Adipose tissue (tissue), 3 donors: Measurements from ENCODE around the gene FIZ1. TPM values are rescaled to one million over a fixed set of nuclear protein-coding genes. Genes with fewer than 3 reads are reported as not detected.

Experiments
- H3K27ac ChIP-seq: one replicate; pipeline ENCODE4 v1.5.1; 2013; ENCODE audit warnings: low read depth, low read length
- WGBS, 3 donors: extraction: QIAGEN DNeasy Blood & Tissue Kit; methylation state at CpG; one replicate each; pipeline ENCODE4 v1.1.7; 2013; 5-methylcytosine and 5-hydroxymethylcytosine counted together
- polyA plus RNA-seq, 3 donors: library from polyadenylated mRNA; stranded (reverse); fragments of 200-250 nt; gene quantifications; one replicate each; pipeline ENCODE4 v1.2.3, GENCODE V29; 2013
- donor health status: healthy with polysubstance abuse.
- donor health status: Bipolar disorder and iron deficiency.
- donor health status: healthy.

The FIZ1 gene
- polyA plus RNA-seq, 3 donors: 6.8 to 9.7 (median 8.4) TPM

DNA sequence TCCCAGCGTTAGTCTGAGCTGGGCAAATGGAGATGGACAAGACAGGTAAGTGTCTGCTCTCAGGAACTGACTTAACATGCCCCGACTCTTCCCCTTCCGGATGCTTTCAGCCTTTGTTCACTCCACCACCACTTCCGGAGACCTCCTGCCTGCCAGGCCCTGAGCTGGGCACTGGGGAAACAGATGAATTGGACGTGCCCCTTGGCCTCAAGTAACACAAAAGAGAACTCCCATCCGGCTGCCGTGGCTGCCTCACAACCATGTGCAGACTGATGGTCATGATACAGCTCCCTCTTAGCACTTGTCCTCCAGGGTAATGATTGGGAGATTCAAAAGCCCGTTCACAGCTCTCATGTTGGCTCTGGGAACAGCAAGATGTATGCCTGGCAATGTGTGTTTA is 18.1 kb upstream of the FIZ1 start:
- H3K27ac ChIP-seq: no peak overlapping the region
- WGBS, 3 donors: 76 to 90% (median 82%) methylated on average over 8 of the region's 8 CpGs

DNA sequence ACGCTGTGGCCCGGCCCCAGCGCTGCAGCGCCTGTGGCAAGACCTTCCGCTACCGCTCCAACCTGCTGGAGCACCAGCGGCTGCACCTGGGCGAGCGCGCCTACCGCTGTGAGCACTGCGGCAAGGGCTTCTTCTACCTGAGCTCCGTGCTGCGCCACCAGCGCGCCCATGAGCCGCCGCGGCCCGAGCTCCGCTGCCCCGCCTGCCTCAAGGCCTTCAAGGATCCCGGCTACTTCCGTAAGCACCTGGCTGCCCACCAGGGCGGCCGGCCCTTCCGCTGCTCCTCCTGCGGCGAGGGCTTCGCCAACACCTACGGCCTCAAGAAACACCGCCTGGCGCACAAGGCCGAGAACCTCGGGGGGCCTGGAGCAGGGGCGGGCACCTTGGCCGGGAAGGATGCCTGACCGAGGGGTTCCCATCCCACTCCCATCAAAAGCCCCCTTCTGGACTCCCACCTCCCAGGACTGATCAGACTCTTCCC is 17.1 kb upstream of the FIZ1 start:
- WGBS, 3 donors: 96 to 97% (median 97%) methylated on average over 38 of the region's 38 CpGs
- H3K27ac ChIP-seq: no peak overlapping the region

GRCh38 chr19:55615543-55616394 is 16.5 kb upstream of the FIZ1 start:
- WGBS, 3 donors: 97% methylated on average over 82 to 88 of the region's 88 CpGs
- H3K27ac ChIP-seq: no peak overlapping the region

- no peak overlapping the region for H3K27ac ChIP-seq
- WGBS, 3 donors: 97 to 98% (median 97%) methylated on average over 88 to 98 of the region's 98 CpGs
Measured at GRCh38 chr19:55614711-55615542, 15.6 kb upstream of the FIZ1 start.

DNA sequence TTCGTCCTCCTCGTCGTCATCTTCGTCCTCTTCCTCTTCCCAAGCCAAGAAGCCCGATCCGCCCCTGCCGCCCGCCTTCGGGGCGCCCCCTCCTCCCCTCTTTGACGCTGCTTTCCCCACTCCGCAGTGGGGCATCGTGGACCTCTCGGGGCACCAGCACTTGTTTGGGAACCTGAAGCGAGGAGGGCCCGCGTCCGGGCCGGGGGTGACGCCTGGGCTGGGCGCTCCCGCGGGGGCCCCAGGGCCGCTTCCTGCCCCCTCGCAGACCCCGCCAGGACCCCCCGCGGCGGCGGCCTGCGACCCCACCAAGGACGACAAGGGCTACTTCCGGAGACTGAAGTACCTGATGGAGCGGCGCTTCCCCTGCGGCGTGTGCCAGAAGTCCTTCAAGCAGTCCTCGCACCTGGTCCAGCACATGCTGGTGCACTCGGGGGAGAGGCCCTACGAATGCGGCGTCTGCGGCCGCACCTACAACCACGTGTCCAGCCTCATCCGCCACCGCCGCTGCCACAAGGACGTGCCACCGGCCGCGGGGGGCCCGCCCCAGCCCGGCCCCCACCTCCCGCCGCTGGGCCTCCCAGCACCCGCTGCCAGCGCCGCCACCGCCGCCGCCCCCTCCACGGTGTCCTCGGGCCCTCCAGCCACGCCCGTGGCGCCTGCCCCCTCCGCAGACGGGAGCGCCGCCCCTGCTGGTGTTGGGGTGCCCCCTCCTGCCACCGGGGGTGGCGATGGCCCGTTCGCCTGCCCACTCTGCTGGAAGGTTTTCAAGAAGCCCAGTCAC is 14.8 kb upstream of the FIZ1 start:
- H3K27ac ChIP-seq: no peak overlapping the region
- WGBS, 3 donors: 92 to 96% (median 96%) methylated on average over 54 to 75 of the region's 75 CpGs

DNA sequence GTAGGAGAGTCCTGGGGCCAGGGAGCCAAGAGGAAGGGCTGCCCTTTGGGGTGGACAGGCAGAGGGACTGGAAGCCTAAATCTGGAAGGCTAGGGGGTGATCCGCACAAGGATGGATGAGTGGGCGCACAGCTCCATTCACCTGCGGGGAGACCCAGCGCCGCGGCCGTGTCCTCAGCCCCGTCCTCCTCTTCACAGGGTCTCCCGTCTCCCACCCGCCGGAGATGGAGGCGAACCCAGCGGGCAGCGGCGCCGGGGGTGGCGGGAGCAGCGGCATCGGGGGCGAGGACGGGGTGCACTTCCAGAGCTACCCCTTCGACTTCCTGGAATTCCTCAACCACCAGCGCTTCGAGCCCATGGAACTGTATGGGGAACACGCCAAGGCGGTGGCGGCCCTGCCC is 14.1 kb upstream of the FIZ1 start:
- WGBS, 3 donors: 92 to 96% (median 96%) methylated on average over 22 to 27 of the region's 27 CpGs
- no peak overlapping the region for H3K27ac ChIP-seq

DNA sequence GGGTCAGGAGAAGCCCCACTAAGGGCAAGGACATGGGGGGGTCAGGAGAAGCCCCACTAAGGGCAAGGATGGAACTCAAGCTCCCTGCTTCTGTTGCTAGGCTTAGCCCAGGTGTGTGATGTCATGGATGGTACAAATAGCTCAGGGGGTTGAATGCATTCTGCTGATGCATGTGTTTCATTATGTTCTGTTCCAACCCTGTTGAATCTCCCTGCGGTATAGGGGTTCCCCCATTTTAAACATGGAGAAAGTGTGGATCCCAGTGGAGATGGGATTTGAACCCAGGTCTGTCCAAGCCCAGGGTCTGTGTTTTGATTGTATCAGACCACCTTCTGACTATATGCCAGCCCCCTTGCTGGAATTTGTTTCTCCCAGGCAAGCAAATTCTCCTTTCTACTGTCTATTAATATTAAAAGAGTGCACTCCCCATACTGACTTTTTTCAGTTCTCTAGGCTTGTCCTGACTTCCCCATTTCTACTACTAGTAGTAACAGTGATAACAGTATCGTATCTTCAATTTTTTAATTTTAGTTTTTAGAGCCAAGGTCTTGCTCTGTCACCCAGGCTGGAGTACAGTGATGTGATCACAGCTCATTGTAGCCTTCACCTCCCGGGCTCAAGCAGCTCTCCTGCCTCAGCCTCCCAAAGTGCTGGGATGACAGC is 12.8 kb upstream of the FIZ1 start:
- 80 to 88% (median 83%) methylated on average over 3 of the region's 3 CpGs for WGBS, 3 donors
- H3K27ac ChIP-seq: no peak overlapping the region

- no peak overlapping the region for H3K27ac ChIP-seq
Measured at GRCh38 chr19:55611300-55611982, 12.1 kb upstream of the FIZ1 start.

DNA sequence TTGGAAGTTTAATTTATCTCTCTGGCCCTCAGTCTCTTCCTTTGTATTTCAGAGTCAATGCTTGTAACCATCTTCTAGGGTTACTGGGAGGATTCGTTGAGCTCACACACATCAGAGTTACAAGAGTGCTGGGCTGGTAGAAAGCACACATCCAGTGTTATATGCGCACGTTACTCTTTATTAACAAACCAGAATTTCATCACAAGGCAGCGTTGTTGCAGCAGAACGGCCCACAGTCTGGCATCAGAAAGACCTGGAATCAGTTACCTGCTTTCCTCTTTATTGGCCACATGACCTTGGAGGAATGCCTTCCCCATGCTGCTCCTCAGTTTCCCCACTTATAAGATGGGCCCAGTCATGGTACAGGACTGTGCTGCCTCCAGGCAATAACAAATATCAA is 10.0 kb upstream of the FIZ1 start:
- 61 to 95% (median 69%) methylated on average over 5 of the region's 5 CpGs for WGBS, 3 donors
- H3K27ac ChIP-seq: no peak overlapping the region

More at GRCh38 chr19:55611300-55611982, 12.1 kb upstream of the FIZ1 start:
- WGBS, 3 donors: 59 to 79% (median 78%) methylated on average over 15 of the region's 15 CpGs

DNA sequence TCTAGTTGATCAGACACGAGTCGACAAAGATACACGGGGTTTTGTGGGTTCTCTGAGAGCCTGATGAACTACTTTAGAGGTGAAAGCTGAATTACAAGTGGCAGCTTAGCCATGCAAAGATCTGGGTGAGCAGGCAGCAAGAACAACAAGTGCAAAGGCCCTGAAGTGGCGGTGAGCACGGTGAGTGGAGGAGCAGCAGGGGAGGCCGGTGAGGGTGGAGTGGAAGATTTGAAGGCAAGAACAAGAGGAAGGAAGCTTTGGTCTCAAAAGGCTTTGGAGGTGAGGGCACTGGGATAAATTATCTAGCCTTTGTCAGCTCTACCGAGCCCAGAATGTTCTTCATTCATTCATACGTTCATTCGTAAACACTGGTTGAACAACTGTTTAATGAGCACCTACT is 7.5 kb upstream of the FIZ1 start:
- WGBS, 3 donors: 63 to 69% (median 66%) methylated on average over 9 of the region's 9 CpGs
- no peak overlapping the region for H3K27ac ChIP-seq

GRCh38 chr19:55606471-55606787 is 7.1 kb upstream of the FIZ1 start:
- no peak overlapping the region for H3K27ac ChIP-seq
- 15 to 24% (median 17%) methylated on average over 12 of the region's 12 CpGs for WGBS, 3 donors

DNA sequence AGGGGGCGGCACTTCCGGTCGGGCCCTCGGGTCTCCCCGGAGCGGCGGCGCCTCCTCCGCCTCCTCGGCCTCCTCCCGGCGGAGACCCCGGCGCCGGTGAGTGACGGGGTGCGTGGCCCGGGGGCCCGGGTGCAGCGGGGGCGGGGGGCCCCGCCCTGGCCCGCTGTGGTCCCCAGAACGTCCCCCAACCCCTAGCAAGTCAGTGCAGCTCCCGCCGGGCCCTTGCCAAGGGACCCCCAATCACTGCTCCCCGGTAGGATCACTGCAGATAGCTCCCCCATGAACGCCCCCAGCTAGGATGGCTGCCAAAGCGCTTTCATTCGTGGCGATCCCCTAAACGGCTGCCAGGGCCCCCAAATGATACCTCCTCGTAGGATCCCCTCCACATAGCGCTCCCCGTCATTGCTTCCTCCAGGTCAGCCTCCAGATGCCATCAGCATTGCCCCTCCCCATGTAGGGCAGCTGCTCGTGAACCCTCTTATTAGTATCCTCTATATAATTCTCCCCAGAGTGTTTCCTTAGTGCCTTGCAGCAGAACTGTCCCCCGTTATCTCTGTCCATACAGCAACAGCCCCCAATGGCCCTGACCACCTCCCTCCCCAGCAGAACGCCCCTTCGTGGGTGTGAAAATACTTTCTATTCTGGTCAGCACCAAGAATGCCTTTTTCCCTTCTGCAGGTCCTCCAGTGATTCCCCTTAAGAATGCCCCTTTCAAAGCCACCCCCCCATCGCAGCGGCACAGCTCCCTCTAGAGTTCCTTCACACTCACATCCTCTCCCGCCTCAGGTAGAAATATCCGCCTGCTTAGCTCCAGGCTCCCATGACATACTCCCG is 6.5 kb upstream of the FIZ1 start, which contains the start of gene ZNF865:
ZNF865 (plus strand) TSS at position 11 of the 834 bp plus-strand sequence. CDS start 7,972 bp downstream, outside the sequence.
- 0 to 1% (median 1%) methylated on average over 18 to 44 of the region's 44 CpGs for WGBS, 3 donors
- peak within 1 kb of the TSS; percentile 80 for H3K27ac ChIP-seq

DNA sequence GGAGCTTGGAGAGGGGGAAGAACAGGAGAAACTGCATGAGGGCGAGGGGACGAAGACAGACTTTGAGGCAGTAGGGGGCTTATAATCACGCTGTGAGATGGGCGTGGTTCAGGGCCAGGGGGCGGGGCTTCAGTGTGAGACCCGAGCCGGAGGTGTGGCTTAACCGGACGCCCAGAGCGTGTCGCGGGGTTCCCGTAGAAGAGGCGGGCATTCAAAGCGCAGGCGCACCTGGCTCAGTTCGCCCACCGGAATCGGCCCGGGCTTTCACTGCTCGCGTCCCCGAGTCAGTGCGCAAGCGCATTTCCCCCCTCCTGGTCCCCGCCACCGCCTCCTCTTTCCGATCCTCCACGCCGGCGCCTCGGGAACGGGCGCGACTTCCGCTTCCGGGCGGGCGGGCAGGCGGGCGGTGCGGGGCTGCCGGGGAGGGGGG is 5.9 kb upstream of the FIZ1 start:
- WGBS, 3 donors: 0 to 1% (median 1%) methylated on average over 36 to 43 of the region's 43 CpGs
- H3K27ac ChIP-seq: peak overlapping the region; percentile 80

GRCh38 chr19:55603581-55604292 is 4.4 kb upstream of the FIZ1 start:
- no peak overlapping the region for H3K27ac ChIP-seq
- WGBS, 3 donors: 73 to 82% (median 75%) methylated on average over 22 of the region's 22 CpGs

GRCh38 chr19:55603115-55603514 is 3.8 kb upstream of the FIZ1 start:
- H3K27ac ChIP-seq: no peak overlapping the region
- WGBS, 3 donors: 89 to 93% (median 91%) methylated on average over 21 of the region's 21 CpGs
